Ovary (tissue), 1 donor: ENCODE results near the gene GATB.

Experiments
- EP300 ChIP-seq: sonication (generic); formaldehyde crosslinking; IDR thresholded peaks from one replicate; pipeline ENCODE4 v1.6.1; 2017; ENCODE audit warnings: antibody characterized with exemption
- POLR2A ChIP-seq: fragments of 450-650 bp; IDR thresholded peaks from one replicate; pipeline ENCODE4 v1.6.1; 2017; ENCODE audit warnings: antibody characterized with exemption, mild to moderate bottlenecking, moderate library complexity

DNA sequence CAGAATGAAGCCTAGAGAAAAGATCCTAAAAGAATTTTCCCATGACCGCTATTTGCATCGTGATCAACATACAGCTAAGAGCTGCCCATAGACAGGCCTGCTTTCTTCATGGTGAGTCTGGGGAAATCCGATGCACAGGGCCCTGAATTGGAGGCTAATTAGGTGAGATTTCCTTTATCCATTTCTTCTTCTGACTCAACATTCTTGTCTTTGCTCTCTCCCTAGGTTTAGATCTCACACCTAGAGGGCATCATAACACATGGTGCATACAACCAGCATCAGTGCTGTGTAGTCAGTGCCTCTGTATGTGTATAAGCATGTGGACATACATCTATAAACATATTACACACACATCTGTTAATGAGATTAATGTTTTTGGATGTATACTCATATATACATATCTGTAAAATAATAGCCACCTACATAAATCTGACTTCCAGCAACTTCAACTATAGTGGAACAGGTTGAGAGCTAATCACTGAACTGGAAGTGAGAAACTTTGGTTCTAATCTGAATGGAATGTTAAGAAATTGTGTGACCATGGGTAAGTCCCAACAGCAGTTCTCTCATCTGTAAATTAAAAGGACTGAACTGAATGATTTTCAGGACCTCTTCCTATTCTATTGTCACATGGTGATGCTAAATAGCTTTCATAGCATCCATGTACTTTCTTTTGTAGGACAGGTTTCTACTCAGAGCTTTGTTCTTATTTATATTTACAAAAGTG, 17.5 kb downstream of the GATB start:
- TF ChIP-seq EP300 (no peak), POLR2A (no peak)
